ENCODE measurements around the gene RNF145. TPM values are rescaled to one million over a fixed set of nuclear protein-coding genes. Genes with fewer than 3 reads are reported as not detected.
A peak's percentile ranks its signal among the peaks of the same experiment; 100 is the strongest.

RNF145 gene
- total and polyA plus RNA-seq, 3 experiments from 2014 or later = 12.9 to 85.0 (median 80.0) TPM

DNA sequence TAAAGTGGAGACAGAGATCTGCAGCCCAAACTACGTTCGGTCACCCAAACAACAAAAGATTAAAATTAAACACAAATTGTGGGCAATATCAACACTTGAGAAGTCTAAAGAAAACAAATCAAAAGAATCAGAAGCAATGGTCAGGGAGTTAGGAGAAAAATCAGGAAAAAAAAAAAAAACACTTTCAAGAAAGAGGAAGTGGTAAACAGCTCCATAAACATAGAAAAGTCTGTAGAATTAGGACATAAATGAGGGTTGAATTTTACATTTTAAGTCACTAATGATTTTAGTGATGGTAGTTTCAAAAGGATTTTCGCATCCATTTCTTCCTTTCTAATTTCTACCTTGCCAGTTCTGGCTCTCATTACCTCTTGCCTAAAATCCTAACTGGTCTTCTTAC is 10.1 kb downstream of the RNF145 start:
- Histone ChIP-seq H3K4me1 (ENCODE audit: insufficient read depth, low read length) (peaks cover 63% of the 10 kb centered on the region), H3K9me3 (ENCODE audit: low read length) (no peaks in the 10 kb centered on the region), H3K27ac (ENCODE audit: low read depth, low read length) (no peak overlapping the region), H3K4me3 (ENCODE audit: low read length) (no peak overlapping the region), H3K27me3 (ENCODE audit: insufficient read depth, low read length, poor library complexity, severe bottlenecking) (no peaks in the 10 kb centered on the region), H3K36me3 (ENCODE audit: insufficient read depth, low read length) (peaks cover 5% of the 10 kb centered on the region)
- CTCF ChIA-PET = interaction anchor here (1.0 to 2.1 kb wide), 4 partner anchors 8 to 133 kb away, joined by 3 to 6 read pairs (median 4); no protein-coding TSS in a partner anchor
- H3K9me3 Mint-ChIP-seq = no peaks in the 10 kb centered on the region
- H3K4me3 Mint-ChIP-seq = peak overlapping the region in 2 of 7 donors; percentile 8 to 37
- no peak for DNase-seq
- POLR2A ChIA-PET = interaction anchor here (0.6 to 2.4 kb wide), 2 partner anchors 9 to 22 kb away, joined by 3 to 15 read pairs; no protein-coding TSS in a partner anchor
- peaks cover 68 to 84% (median 83%) of the 10 kb centered on the region in 3 donors for H3K4me1 Mint-ChIP-seq
- peak overlapping the region; percentile 19 to 93 (median 68) for H3K27ac Mint-ChIP-seq
- H3K36me3 Mint-ChIP-seq = peaks cover 0 to 54% (median 17%) of the 10 kb centered on the region in 3 donors
- H3K27me3 Mint-ChIP-seq = no peaks in the 10 kb centered on the region

- H3K9me3 Mint-ChIP-seq = no peaks in the 10 kb centered on the region
- no peak overlapping the region for H3K27ac ChIP-seq (ENCODE audit: low read depth, low read length)
- no peaks in the 10 kb centered on the region for H3K27me3 Mint-ChIP-seq
- H3K4me1 ChIP-seq (ENCODE audit: insufficient read depth, low read length) = peaks cover 54% of the 10 kb centered on the region
- H3K36me3 Mint-ChIP-seq = peaks cover 0 to 62% (median 17%) of the 10 kb centered on the region in 3 donors
- H3K27ac Mint-ChIP-seq = peak overlapping the region; percentile 21 to 90 (median 42)
- peaks cover 61 to 82% (median 78%) of the 10 kb centered on the region in 3 donors for H3K4me1 Mint-ChIP-seq
- H3K36me3 ChIP-seq (ENCODE audit: insufficient read depth, low read length) = peaks cover 9% of the 10 kb centered on the region
- H3K4me3 ChIP-seq (ENCODE audit: low read length) = no peak overlapping the region
- POLR2A ChIA-PET = interaction anchor here (2.4 kb wide), 1 partner anchor 10 kb away, joined by 15 read pairs; no protein-coding TSS in a partner anchor
- peak in 1 of 5 donors; percentile 30 for DNase-seq
- peak overlapping the region in 6 of 7 donors; percentile 0 to 60 (median 10) for H3K4me3 Mint-ChIP-seq
- CTCF ChIA-PET = interaction anchor here (1.0 to 2.1 kb wide), 4 partner anchors 9 to 41 kb away, joined by 3 to 6 read pairs (median 4); no protein-coding TSS in a partner anchor
- no peaks in the 10 kb centered on the region for H3K27me3 ChIP-seq (ENCODE audit: insufficient read depth, low read length, poor library complexity, severe bottlenecking)
- H3K9me3 ChIP-seq (ENCODE audit: low read length) = no peaks in the 10 kb centered on the region
Measured at GRCh38 chr5:159198063-159199036, 11.0 kb downstream of the RNF145 start.

GRCh38 chr5:159195775-159196174 is 13.6 kb downstream of the RNF145 start:
- POLR2A ChIA-PET = interaction anchor here (0.6 kb wide), 2 partner anchors 71 to 81 kb away, joined by 4 read pairs; no protein-coding TSS in a partner anchor
- H3K27me3 ChIP-seq (ENCODE audit: insufficient read depth, low read length, poor library complexity, severe bottlenecking) = no peaks in the 10 kb centered on the region
- Mint-ChIP-seq H3K4me3 (no peak overlapping the region), H3K4me1 (peaks cover 59 to 79% (median 76%) of the 10 kb centered on the region in 3 donors), H3K27me3 (no peaks in the 10 kb centered on the region), H3K9me3 (no peaks in the 10 kb centered on the region), H3K27ac (peak overlapping the region in 2 of 8 donors; percentile 10 to 28), H3K36me3 (peaks cover 0 to 62% (median 17%) of the 10 kb centered on the region in 3 donors)
- peaks cover 10% of the 10 kb centered on the region for H3K36me3 ChIP-seq (ENCODE audit: insufficient read depth, low read length)
- peaks cover 35% of the 10 kb centered on the region for H3K4me1 ChIP-seq (ENCODE audit: insufficient read depth, low read length)
- no peaks in the 10 kb centered on the region for H3K9me3 ChIP-seq (ENCODE audit: low read length)
- H3K4me3 ChIP-seq (ENCODE audit: low read length) = no peak overlapping the region
- CTCF ChIA-PET = interaction anchor here (0.6 to 1.3 kb wide), 2 partner anchors 12 to 39 kb away, joined by 3 read pairs; no protein-coding TSS in a partner anchor
- DNase-seq = no peak
- H3K27ac ChIP-seq (ENCODE audit: low read depth, low read length) = no peak overlapping the region

GRCh38 chr5:159190170-159190569 is 19.2 kb downstream of the RNF145 start:
- peaks cover 35 to 59% (median 52%) of the 10 kb centered on the region in 3 donors for H3K4me1 Mint-ChIP-seq
- no peaks in the 10 kb centered on the region for H3K27me3 Mint-ChIP-seq
- ChIA-PET POLR2A (no interaction called here), CTCF (interaction anchor here (0.9 to 2.6 kb wide), 3 partner anchors 19 to 125 kb away, joined by 3 to 8 read pairs (median 3); no protein-coding TSS in a partner anchor)
- Histone ChIP-seq H3K9me3 (ENCODE audit: low read length) (no peaks in the 10 kb centered on the region), H3K27ac (ENCODE audit: low read depth, low read length) (no peak overlapping the region), H3K4me3 (ENCODE audit: low read length) (no peak overlapping the region), H3K36me3 (ENCODE audit: insufficient read depth, low read length) (peaks cover 22% of the 10 kb centered on the region), H3K4me1 (ENCODE audit: insufficient read depth, low read length) (peaks cover 2% of the 10 kb centered on the region), H3K27me3 (ENCODE audit: insufficient read depth, low read length, poor library complexity, severe bottlenecking) (no peaks in the 10 kb centered on the region)
- H3K9me3 Mint-ChIP-seq = no peaks in the 10 kb centered on the region
- no peak overlapping the region for H3K4me3 Mint-ChIP-seq
- H3K27ac Mint-ChIP-seq = peak overlapping the region in 1 of 8 donors; percentile 69
- H3K36me3 Mint-ChIP-seq = peaks cover 0 to 74% (median 14%) of the 10 kb centered on the region in 3 donors
- no peak for DNase-seq

DNA sequence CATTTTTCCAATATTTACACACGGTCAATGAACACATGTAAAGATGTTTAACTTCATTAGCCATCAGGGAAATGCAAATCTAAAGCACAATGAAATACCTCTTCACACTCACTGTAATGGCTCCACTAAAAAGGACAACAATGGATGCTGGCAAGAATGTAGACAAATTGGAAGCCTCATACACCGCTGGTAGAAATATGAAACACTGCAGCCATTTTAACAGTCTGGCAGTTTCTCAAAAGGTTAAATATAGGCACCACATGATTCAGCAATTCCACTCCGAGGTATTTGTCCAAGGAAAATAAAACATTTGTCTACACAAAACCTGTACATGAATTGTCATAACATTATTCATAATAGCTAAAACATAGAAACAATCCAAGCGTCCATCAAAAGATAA is 20.0 kb downstream of the RNF145 start:
- no peaks in the 10 kb centered on the region for H3K27me3 Mint-ChIP-seq
- Histone ChIP-seq H3K9me3 (ENCODE audit: low read length) (no peaks in the 10 kb centered on the region), H3K4me1 (ENCODE audit: insufficient read depth, low read length) (peaks cover 7% of the 10 kb centered on the region), H3K27ac (ENCODE audit: low read depth, low read length) (no peak overlapping the region), H3K4me3 (ENCODE audit: low read length) (no peak overlapping the region), H3K27me3 (ENCODE audit: insufficient read depth, low read length, poor library complexity, severe bottlenecking) (no peaks in the 10 kb centered on the region), H3K36me3 (ENCODE audit: insufficient read depth, low read length) (peaks cover 27% of the 10 kb centered on the region)
- ChIA-PET POLR2A (interaction anchor here (0.6 kb wide), 1 partner anchor 1260 kb away, joined by 6 read pairs; no protein-coding TSS in a partner anchor), CTCF (interaction anchor here (2.6 kb wide), 1 partner anchor 32 kb away, joined by 8 read pairs; no protein-coding TSS in a partner anchor)
- H3K36me3 Mint-ChIP-seq = peaks cover 0 to 71% (median 14%) of the 10 kb centered on the region in 3 donors
- no peak overlapping the region for H3K27ac Mint-ChIP-seq
- no peak for DNase-seq
- H3K4me1 Mint-ChIP-seq = peaks cover 37 to 60% (median 55%) of the 10 kb centered on the region in 3 donors
- H3K9me3 Mint-ChIP-seq = no peaks in the 10 kb centered on the region
- H3K4me3 Mint-ChIP-seq = no peak overlapping the region

DNA sequence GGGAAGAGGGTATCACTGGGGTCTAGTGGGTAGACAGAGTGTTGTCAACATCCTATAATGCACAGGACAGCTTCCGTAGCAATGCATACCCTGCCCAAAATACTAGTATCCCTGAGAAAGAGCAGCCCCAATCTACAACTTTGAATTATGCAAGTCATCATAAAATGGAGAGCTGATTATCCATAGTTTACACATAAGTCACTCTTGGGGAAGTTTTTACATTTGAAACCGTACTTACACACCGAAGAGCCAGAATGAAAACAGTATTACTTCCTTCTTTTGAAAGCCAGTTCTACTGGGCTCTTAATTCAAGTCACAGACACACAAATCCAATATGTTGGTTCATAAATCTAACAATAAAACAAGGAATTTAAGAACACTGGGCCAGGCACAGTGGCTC is 21.6 kb downstream of the RNF145 start:
- Histone ChIP-seq H3K4me3 (ENCODE audit: low read length) (no peak overlapping the region), H3K36me3 (ENCODE audit: insufficient read depth, low read length) (peaks cover 17% of the 10 kb centered on the region), H3K27me3 (ENCODE audit: insufficient read depth, low read length, poor library complexity, severe bottlenecking) (no peaks in the 10 kb centered on the region), H3K27ac (ENCODE audit: low read depth, low read length) (no peak overlapping the region), H3K4me1 (ENCODE audit: insufficient read depth, low read length) (peaks cover 12% of the 10 kb centered on the region), H3K9me3 (ENCODE audit: low read length) (no peaks in the 10 kb centered on the region)
- no peak overlapping the region for H3K4me3 Mint-ChIP-seq
- no peaks in the 10 kb centered on the region for H3K9me3 Mint-ChIP-seq
- DNase-seq = no peak
- H3K36me3 Mint-ChIP-seq = peaks cover 0 to 60% (median 10%) of the 10 kb centered on the region in 3 donors
- POLR2A ChIA-PET = no interaction called here
- H3K27ac Mint-ChIP-seq = peak overlapping the region in 4 of 8 donors; percentile 30 to 69 (median 42)
- H3K27me3 Mint-ChIP-seq = no peaks in the 10 kb centered on the region
- CTCF ChIA-PET = no interaction called here
- H3K4me1 Mint-ChIP-seq = peaks cover 43 to 64% (median 57%) of the 10 kb centered on the region in 3 donors

- CTCF ChIA-PET = interaction anchor here (1.6 kb wide), 1 partner anchor 29 kb away, joined by 4 read pairs; no protein-coding TSS in a partner anchor
- no peaks in the 10 kb centered on the region for H3K9me3 ChIP-seq (ENCODE audit: low read length)
- POLR2A ChIA-PET = no interaction called here
- H3K4me1 ChIP-seq (ENCODE audit: insufficient read depth, low read length) = peaks cover 15% of the 10 kb centered on the region
- no peak overlapping the region for H3K27ac ChIP-seq (ENCODE audit: low read depth, low read length)
- no peak for DNase-seq
- peaks cover 0 to 56% (median 10%) of the 10 kb centered on the region in 3 donors for H3K36me3 Mint-ChIP-seq
- H3K27me3 ChIP-seq (ENCODE audit: insufficient read depth, low read length, poor library complexity, severe bottlenecking) = no peaks in the 10 kb centered on the region
- H3K27ac Mint-ChIP-seq = peak overlapping the region in 1 of 8 donors; percentile 23
- no peak overlapping the region for H3K4me3 ChIP-seq (ENCODE audit: low read length)
- H3K36me3 ChIP-seq (ENCODE audit: insufficient read depth, low read length) = peaks cover 17% of the 10 kb centered on the region
- no peaks in the 10 kb centered on the region for H3K9me3 Mint-ChIP-seq
- H3K4me1 Mint-ChIP-seq = peaks cover 45 to 64% (median 62%) of the 10 kb centered on the region in 3 donors
- no peak overlapping the region for H3K4me3 Mint-ChIP-seq
- H3K27me3 Mint-ChIP-seq = no peaks in the 10 kb centered on the region
Measured at GRCh38 chr5:159186319-159186718, 23.0 kb downstream of the RNF145 start.
